SK-N-SH (cell line): ENCODE measurements around the gene CDC73. TPM values are rescaled to one million over a fixed set of nuclear protein-coding genes. Genes with fewer than 3 reads are reported as not detected.

ENCODE experiments used
- CTCF ChIA-PET: fragments of 300-600, 350-600 bp; formaldehyde crosslinking; extraction: SDS; loops from one replicate; lab custom pipeline; 2021; lab: Yijun Ruan, JAX
- POLR2A ChIA-PET: fragments of 350-600 bp; sonication (Branson Sonifier 250); formaldehyde crosslinking; extraction: SDS; loops from one replicate; lab custom pipeline; 2020; ENCODE audit warnings: antibody characterized with exemption, inconsistent platforms; lab: Yijun Ruan, JAX
- DNase-seq: peaks from one replicate; pipeline ENCODE4 v3.0.0; 2012
- H2AFZ ChIP-seq: fragments of 200-600 bp; sonication (generic); 2 replicates; pipeline ENCODE4 v1.8.1; 2016; ENCODE audit warnings: antibody characterized with exemption, mild to moderate bottlenecking, low read depth
- H3F3A ChIP-seq: fragments of 200-600 bp; sonication (generic); replicated peaks from 2 replicates; pipeline ENCODE3; 2016; ENCODE audit warnings: antibody characterized with exemption, mild to moderate bottlenecking; ENCODE audit not compliant: insufficient read depth
- H3K27ac ChIP-seq, 2 experiments: fragments of 200-500 bp in 1 of 2; fragments of 200-600 bp in 1 of 2; sonication (Bioruptor generic) in 1 of 2; sonication (generic), shearing (Covaris generic) in 1 of 2; 2 replicates each; pipeline versions ENCODE4 v1.5.1 to v1.6.1; 2014 to 2016; ENCODE audit warnings: low read depth in 2 of 2, inconsistent platforms in 1 of 2, low read length in 1 of 2, mild to moderate bottlenecking in 1 of 2, mixed read lengths in 1 of 2
- H3K27me3 ChIP-seq: fragments of 200-600 bp; sonication (generic), shearing (Covaris generic); 2 replicates; pipeline ENCODE4 v1.6.1; 2016; ENCODE audit warnings: mixed run types; ENCODE audit not compliant: insufficient read depth
- H3K36me3 ChIP-seq, 2 experiments: fragments of 200-500 bp in 1 of 2; fragments of 200-600 bp in 1 of 2; sonication (Bioruptor generic) in 1 of 2; sonication (generic) in 1 of 2; replicated peaks in 1 of 2; 2 replicates each; pipeline versions ENCODE3 to v1.5.1; 2014 to 2016; ENCODE audit warnings: low read length in 1 of 2, mild to moderate bottlenecking in 1 of 2; ENCODE audit not compliant: insufficient read depth in 2 of 2, control insufficient read depth in 1 of 2
- H3K4me1 ChIP-seq, 2 experiments: fragments of 200-500 bp in 1 of 2; fragments of 200-600 bp in 1 of 2; sonication (Bioruptor generic) in 1 of 2; sonication (generic), shearing (Covaris generic) in 1 of 2; 2 replicates each; pipeline versions ENCODE4 v1.5.1 to v1.6.1; 2014 to 2016; ENCODE audit warnings: low read depth in 1 of 2, low read length in 1 of 2, mixed run types in 1 of 2; ENCODE audit not compliant: insufficient read depth in 2 of 2, control insufficient read depth in 1 of 2
- H3K4me2 ChIP-seq: fragments of 200-600 bp; sonication (generic), shearing (Covaris generic); 2 replicates; pipeline ENCODE4 v1.6.1; 2017; ENCODE audit warnings: mixed run types
- H3K4me3 ChIP-seq, 2 experiments: fragments of 200-500 bp in 1 of 2; fragments of 200-600 bp in 1 of 2; sonication (Bioruptor generic) in 1 of 2; sonication (generic), shearing (Covaris generic) in 1 of 2; 2 replicates each; pipeline versions ENCODE4 v1.5.1 to v1.8.1; 2014 to 2016; ENCODE audit warnings: low read depth in 2 of 2, inconsistent platforms in 1 of 2, low read length in 1 of 2, mild to moderate bottlenecking in 1 of 2, mixed read lengths in 1 of 2, moderate library complexity in 1 of 2
- H3K79me2 ChIP-seq: fragments of 200-600 bp; sonication (generic); 2 replicates; pipeline ENCODE4 v1.8.1; 2017; ENCODE audit warnings: mild to moderate bottlenecking; ENCODE audit not compliant: insufficient read depth
- H3K9ac ChIP-seq: fragments of 200-600 bp; sonication (generic); 2 replicates; pipeline ENCODE4 v1.6.1; 2017; ENCODE audit warnings: mixed run types
- H3K9me2 ChIP-seq: fragments of 200-600 bp; sonication (generic); 2 replicates; pipeline ENCODE4 v1.6.1; 2017; ENCODE audit warnings: mixed run types
- H3K9me3 ChIP-seq: fragments of 200-600 bp; sonication (generic); 2 replicates; pipeline ENCODE4 v1.6.1; 2017; ENCODE audit warnings: mixed run types, mild to moderate bottlenecking, moderate library complexity
- H4K20me1 ChIP-seq: fragments of 200-600 bp; sonication (generic); 2 replicates; pipeline ENCODE4 v1.6.1; 2017; ENCODE audit warnings: mild to moderate bottlenecking, mixed run types; ENCODE audit not compliant: insufficient read depth
- CHD2 ChIP-seq: fragments of 150-350 bp; IDR thresholded peaks from 2 replicates; pipeline ENCODE4 v1.6.1; 2018; ENCODE audit warnings: low read length; ENCODE audit not compliant: partially characterized antibody
- EP300 ChIP-seq, 2 experiments: IDR thresholded peaks; 2 replicates each; pipeline versions ENCODE4 v1.4.0 to v1.6.1; 2012; ENCODE audit warnings: borderline replicate concordance in 1 of 2, low read depth in 1 of 2, low read length in 1 of 2
- FOXJ3 ChIP-seq: sonication (generic); formaldehyde crosslinking; IDR thresholded peaks from 2 replicates; pipeline ENCODE4 v1.5.1; 2020; ENCODE audit warnings: mild to moderate bottlenecking, missing genetic modification reagents
- FOXM1 ChIP-seq: IDR thresholded peaks from 2 replicates; pipeline ENCODE4 v1.4.0; 2012; ENCODE audit warnings: low read depth, mild to moderate bottlenecking
- IRF3 ChIP-seq: fragments of 150-350 bp; IDR thresholded peaks from 2 replicates; pipeline ENCODE4 v1.6.1; 2016; ENCODE audit warnings: mild to moderate bottlenecking, low read depth, low read length
- MXI1 ChIP-seq: IDR thresholded peaks from 2 replicates; pipeline ENCODE4 v1.6.1; 2012; ENCODE audit warnings: mild to moderate bottlenecking, low read depth, low read length, improper control_type of control experiment
- NFIC ChIP-seq: IDR thresholded peaks from 2 replicates; pipeline ENCODE4 v1.4.0; 2012; ENCODE audit warnings: borderline replicate concordance
- POLR2AphosphoS5 ChIP-seq: IDR thresholded peaks from 2 replicates; pipeline ENCODE4 v1.6.1; 2012; ENCODE audit warnings: low read depth, low read length
- REST ChIP-seq: IDR thresholded peaks from 2 replicates; pipeline ENCODE4 v1.6.1; 2012; ENCODE audit warnings: mild to moderate bottlenecking, low read depth, low read length, moderate library complexity
- SMC3 ChIP-seq: IDR thresholded peaks from 2 replicates; pipeline ENCODE4 v1.6.1; 2012; ENCODE audit warnings: low read depth, low read length, improper control_type of control experiment
- TEAD4 ChIP-seq: IDR thresholded peaks from 2 replicates; pipeline ENCODE4 v1.4.0; 2012; ENCODE audit warnings: mild to moderate bottlenecking, borderline replicate concordance; ENCODE audit not compliant: insufficient read depth
- ZBTB33 ChIP-seq: IDR thresholded peaks from 2 replicates; pipeline ENCODE4 v1.4.0; 2012; ENCODE audit warnings: low read depth, borderline replicate concordance
- polyA plus RNA-seq, 3 experiments: library from polyadenylated mRNA; depleted of rRNA; stranded (reverse); fragments of >200 nt; gene quantifications; 2 replicates each; pipeline ENCODE4 v1.2.3, GENCODE V29; 2012
- TF ChIP-seq, protein P1 (sequence below): fragments of 150-350 bp; IDR thresholded peaks from 2 replicates; pipeline ENCODE4 v1.6.1; 2017; ENCODE audit warnings: antibody characterized with exemption, low read length, low read depth, borderline replicate concordance

The CDC73 gene
- polyA plus RNA-seq, 1 of the 3 experiments (the other 2 are of a cell fraction), result 13.4 TPM

DNA sequence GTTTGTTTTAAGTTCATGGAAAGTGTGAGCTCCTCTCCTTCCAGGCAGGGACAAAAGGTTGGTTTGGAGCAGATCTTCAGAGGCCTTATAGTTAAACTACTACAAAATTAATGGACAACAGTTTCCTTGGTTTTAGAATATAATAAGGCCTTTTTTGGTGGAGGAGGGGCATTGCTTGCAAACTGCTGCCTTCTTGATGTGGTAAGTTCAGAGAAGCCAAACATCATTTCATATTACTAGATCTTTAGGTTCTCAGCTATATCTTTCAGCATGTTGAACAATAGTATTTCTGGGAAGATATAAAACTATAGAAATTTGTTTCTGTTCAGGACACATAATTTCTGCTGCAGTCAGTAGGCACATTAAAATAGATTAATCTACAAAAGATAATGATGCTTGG is 162.4 kb downstream of the CDC73 start:
- Histone ChIP-seq H3K36me3 (peaks cover 0 to 9% of the 10 kb centered on the region in 2 experiments), H3K9ac (no peak overlapping the region), H3K9me3 (no peaks in the 10 kb centered on the region), H3K9me2 (no peaks in the 10 kb centered on the region)
- CTCF ChIA-PET, result no interaction called here
- no peak for TF ChIP-seq REST
- TF ChIP-seq, all 33 proteins: peak for 0
- H3K4me1 ChIP-seq, result peaks cover 0 to 5% of the 10 kb centered on the region in 2 experiments; a peak in 1 of 4 replicates
- H3F3A ChIP-seq, result peaks cover 11% of the 10 kb centered on the region
- no peak for DNase-seq
- H3K27me3 ChIP-seq, result no peaks in the 10 kb centered on the region
- H3K4me3 ChIP-seq, result no peak overlapping the region
- no peak overlapping the region for H3K4me2 ChIP-seq
- H3K27ac ChIP-seq, result no peak overlapping the region
- POLR2A ChIA-PET, result no interaction called here
- H2AFZ ChIP-seq, result no peak overlapping the region
- H4K20me1 ChIP-seq, result no peaks in the 10 kb centered on the region
- no peaks in the 10 kb centered on the region for H3K79me2 ChIP-seq

DNA sequence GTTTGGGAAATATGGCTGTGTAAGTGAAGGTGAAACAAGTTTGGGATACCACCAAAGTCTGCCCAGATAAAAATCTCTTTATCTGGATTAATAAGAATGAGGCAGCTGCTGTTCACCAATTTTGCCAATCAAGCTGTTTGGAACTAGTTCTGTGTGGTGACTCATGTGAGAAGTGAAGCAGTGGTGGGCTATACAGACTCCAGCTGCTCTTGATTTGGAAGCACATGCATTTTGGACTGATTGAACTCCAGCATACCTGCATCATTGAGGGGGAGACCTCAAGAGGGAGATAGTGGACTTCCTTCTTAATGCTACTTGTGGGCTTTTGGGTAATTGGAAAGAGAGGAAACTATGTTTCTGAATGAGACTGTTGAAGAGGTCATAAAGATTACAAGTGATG is 163.8 kb downstream of the CDC73 start:
- CTCF ChIA-PET, result no interaction called here

More for the DNA sequence above, 163.8 kb downstream of the CDC73 start:
- Histone ChIP-seq H3K27ac (no peak overlapping the region), H3K36me3 (peaks cover 0 to 9% of the 10 kb centered on the region in 2 experiments), H4K20me1 (no peaks in the 10 kb centered on the region), H3F3A (peaks cover 11% of the 10 kb centered on the region), H3K9ac (no peak overlapping the region), H3K9me3 (no peaks in the 10 kb centered on the region), H3K4me1 (peaks cover 0 to 5% of the 10 kb centered on the region in 2 experiments; a peak in 1 of 4 replicates), H3K4me2 (no peak overlapping the region), H3K79me2 (no peaks in the 10 kb centered on the region), H3K9me2 (no peaks in the 10 kb centered on the region), H2AFZ (no peak overlapping the region), H3K4me3 (no peak overlapping the region), H3K27me3 (no peaks in the 10 kb centered on the region)
- POLR2A ChIA-PET, result no interaction called here
- no peak for TF ChIP-seq POLR2AphosphoS5
- TF ChIP-seq EP300 (IDR thresholded peaks at IDR 0.05; ENCODE audit: borderline replicate concordance in 1 of 2, low read depth in 1 of 2, low read length in 1 of 2), result no peak
- no peak for TF ChIP-seq IRF3
- TF ChIP-seq MXI1, result no peak
- TF ChIP-seq, protein P1, sequence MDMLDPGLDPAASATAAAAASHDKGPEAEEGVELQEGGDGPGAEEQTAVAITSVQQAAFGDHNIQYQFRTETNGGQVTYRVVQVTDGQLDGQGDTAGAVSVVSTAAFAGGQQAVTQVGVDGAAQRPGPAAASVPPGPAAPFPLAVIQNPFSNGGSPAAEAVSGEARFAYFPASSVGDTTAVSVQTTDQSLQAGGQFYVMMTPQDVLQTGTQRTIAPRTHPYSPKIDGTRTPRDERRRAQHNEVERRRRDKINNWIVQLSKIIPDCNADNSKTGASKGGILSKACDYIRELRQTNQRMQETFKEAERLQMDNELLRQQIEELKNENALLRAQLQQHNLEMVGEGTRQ, result no peak
- TF ChIP-seq ZBTB33, result no peak
- TF ChIP-seq FOXJ3 (CRISPR knock-in tag), result no peak
- TF ChIP-seq FOXM1, result no peak
- TF ChIP-seq SMC3, result no peak
- TF ChIP-seq TEAD4, result no peak
- no peak for TF ChIP-seq CHD2
- TF ChIP-seq NFIC, result no peak
- no peak for DNase-seq
